K562 treated with DMSO at 1 percent for 4 hours (cell line): ENCODE data around the gene EXOSC1. TPM values are rescaled to one million over a fixed set of nuclear protein-coding genes. Genes with fewer than 3 reads are reported as not detected.

Experiments
- total RNA-seq: library from RNA; unstranded; fragments of 300-600 nt; gene quantifications from 2 replicates; pipeline ENCODE4 v1.2.3, GENCODE V29; 2022; ENCODE audit not compliant: insufficient read depth

Gene EXOSC1, protein sequence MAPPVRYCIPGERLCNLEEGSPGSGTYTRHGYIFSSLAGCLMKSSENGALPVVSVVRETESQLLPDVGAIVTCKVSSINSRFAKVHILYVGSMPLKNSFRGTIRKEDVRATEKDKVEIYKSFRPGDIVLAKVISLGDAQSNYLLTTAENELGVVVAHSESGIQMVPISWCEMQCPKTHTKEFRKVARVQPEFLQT
- 65.0 and 67.0 TPM in 2 replicates for total RNA-seq

DNA sequence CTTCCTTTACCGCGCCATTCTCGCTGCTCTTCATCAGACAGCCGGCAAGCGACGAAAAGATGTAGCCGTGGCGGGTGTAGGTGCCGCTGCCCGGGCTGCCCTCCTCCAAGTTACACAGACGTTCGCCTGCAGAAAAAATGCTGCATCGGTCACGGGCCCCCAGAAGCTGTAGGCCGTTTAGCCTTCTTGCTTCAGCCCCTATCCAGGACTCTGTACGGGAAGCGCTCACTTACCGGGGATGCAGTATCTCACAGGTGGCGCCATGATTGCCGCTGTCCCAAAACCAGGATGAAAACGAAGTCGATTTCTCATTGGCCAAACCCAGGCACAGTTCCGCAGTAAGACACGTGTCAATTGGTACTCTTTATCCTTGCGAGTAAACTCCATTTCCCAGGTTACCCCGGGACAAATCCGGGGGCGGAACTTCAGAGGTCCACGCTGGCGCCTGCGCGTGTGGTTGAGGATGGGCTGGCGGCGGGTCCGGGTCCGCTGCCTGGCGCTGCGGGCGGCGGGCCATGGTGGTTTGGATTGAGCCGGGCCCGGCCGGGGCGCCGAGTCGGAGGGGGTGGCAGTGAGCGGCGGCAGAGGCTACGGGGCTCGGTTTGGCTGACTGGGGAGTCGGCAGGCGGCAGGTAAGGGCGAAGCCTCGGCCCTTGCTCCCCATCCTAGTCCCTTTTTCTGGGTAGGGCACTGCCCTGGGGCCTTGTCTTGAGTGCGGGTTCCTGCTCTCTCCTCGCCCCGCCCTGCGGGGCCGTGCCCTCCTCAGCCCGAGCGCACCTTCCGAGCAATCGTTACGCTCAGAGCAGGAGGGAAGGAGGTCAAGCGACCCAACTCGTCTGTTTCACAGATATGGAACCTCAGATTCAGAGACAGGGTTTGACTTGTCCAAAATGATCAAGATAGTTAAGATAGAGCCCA is at the start of gene EXOSC1, which contains the start of gene ZDHHC16:
TSS of gene EXOSC1 (minus strand) at position 285 of the 918 bp plus-strand sequence. CDS start at position 264, 21 bp downstream.
TSS of gene ZDHHC16 (plus strand) at position 454 of the 918 bp plus-strand sequence. CDS start 5,501 bp downstream, outside the sequence.

DNA sequence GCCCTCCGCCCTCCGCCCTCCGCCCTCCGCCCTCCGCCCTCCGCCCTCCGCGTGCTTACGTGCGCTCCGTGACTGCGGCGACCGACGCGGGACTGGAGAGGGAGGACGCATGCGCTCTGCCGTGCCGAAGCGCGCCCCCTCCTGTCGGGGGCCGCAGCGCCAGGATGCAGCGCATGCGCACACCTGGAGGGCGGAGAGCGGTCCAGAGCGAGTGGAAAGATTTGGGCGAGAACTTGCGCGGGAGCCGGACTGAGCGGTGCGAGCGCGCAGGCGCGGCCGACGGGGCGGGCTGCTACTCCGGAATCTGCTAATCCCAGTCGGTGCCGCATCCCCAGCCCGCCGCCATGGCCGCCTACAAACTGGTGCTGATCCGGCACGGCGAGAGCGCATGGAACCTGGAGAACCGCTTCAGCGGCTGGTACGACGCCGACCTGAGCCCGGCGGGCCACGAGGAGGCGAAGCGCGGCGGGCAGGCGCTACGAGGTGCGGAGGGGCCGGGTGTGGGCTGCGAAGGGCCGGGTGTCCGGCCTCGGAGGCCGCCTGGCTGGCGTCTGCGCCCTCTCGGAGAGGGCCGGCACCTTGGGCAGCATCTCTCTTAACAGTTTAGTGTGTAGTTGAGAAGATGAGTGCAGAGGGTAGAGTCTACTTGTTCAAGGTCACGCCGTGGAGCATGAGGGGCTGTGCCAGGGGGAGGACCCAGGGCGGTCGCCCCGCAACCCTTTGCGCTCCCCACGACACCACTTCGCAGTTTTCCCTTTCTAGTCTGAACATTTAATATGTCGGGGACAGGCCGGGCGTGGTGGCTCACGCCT is 19.6 kb downstream of the EXOSC1 start, which contains the start of gene PGAM1:
TSS of gene PGAM1 (plus strand) at position 228 of the 812 bp plus-strand sequence. CDS start at position 345, 117 bp downstream.

DNA sequence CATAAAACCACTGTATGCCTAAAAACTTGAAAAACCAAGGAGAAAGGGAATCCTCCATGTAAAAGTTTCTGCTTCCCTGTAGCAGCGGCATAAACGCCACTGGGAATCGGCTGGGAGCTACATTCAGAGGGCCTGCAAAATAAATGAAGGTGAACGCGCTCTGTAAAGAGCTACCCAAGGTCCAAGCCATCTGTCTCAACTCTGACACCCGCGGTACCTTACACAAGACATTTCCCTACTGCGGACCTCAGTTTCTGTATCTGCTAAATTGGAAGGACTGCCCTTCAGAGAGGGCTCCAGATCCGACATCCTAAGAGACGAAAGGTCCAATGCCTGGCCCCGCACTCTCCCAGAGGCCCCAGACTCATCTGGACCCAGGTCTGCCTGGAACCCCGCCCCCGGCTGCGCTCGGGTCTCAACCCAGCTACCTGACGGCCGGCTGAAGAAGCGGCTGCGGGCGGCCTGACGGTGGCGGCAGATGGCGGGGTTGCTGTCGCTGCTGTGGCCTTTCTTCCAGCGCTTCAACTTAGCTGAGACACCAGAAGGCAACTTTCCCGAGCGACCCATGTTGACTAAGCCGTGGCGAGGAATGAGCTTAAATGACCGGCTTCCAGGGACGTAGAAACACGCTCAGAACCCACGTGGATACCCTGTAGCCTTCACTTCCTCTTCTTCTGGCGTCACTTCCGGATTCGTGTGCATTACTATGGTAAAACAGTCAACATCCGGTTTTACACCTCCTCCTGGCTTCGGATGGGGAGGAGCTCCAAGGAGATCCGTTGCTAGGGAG is 44.9 kb downstream of the EXOSC1 start, which contains the start of gene RRP12:
TSS of gene RRP12 (minus strand) at position 676 of the 790 bp plus-strand sequence. CDS start at position 567, 109 bp downstream.

Other genes starting within 250 kb of the EXOSC1 start
- 11.9 and 12.5 TPM in 2 replicates for gene ARHGAP19, start 153.4 kb downstream of the EXOSC1 start, total RNA-seq
- 2.2 and 2.6 TPM in 2 replicates for gene FRAT1, start 126.7 kb downstream of the EXOSC1 start, total RNA-seq
- gene FRAT2, start 111.3 kb downstream of the EXOSC1 start, total RNA-seq = 22.9 and 24.5 TPM in 2 replicates
- 10.5 and 11.0 TPM in 2 replicates for gene RRP12, start 44.7 kb downstream of the EXOSC1 start, total RNA-seq
- gene PGAM1, start 19.8 kb downstream of the EXOSC1 start, total RNA-seq = 181 and 216 TPM in 2 replicates
- 23.0 and 23.7 TPM in 2 replicates for gene ZDHHC16, start 169 bp upstream of the EXOSC1 start, total RNA-seq
- gene MMS19, start 52.4 kb upstream of the EXOSC1 start, total RNA-seq = 37.2 and 45.8 TPM in 2 replicates
- gene UBTD1, start 52.9 kb upstream of the EXOSC1 start, total RNA-seq = 5.7 and 7.7 TPM in 2 replicates
- not detected in 2 replicates for gene ANKRD2, start 126.8 kb upstream of the EXOSC1 start, total RNA-seq
- gene HOGA1, start 138.4 kb upstream of the EXOSC1 start, total RNA-seq = not detected in 2 replicates
- gene C10orf62, start 143.7 kb upstream of the EXOSC1 start, total RNA-seq = not detected in 2 replicates
- gene MORN4, start 187.5 kb upstream of the EXOSC1 start, total RNA-seq = 11.3 and 24.5 TPM in 2 replicates
- 17.8 and 24.2 TPM in 2 replicates for gene PI4K2A, start 194.7 kb upstream of the EXOSC1 start, total RNA-seq
- 11.0 and 14.2 TPM in 2 replicates for gene AVPI1, start 241.2 kb upstream of the EXOSC1 start, total RNA-seq